HG03196 (cell line): ENCODE results near the gene WNT1.
A peak's percentile ranks its signal among the peaks of the same experiment; 100 is the strongest.

ENCODE experiments used
- ATAC-seq: cut with Tn5 transposase; IDR thresholded peaks from one replicate; pipeline ENCODE4 v1.9.1; 2021; ENCODE audit not compliant: unreplicated experiment

Gene WNT1

GRCh38 chr12:48980389-48980952 lies 2.3 kb downstream of the WNT1 start:
- no peak for ATAC-seq

- no peak for ATAC-seq
Measured at GRCh38 chr12:48980953-48981756, 3.0 kb downstream of the WNT1 start.

GRCh38 chr12:48981757-48982157 lies 3.6 kb downstream of the WNT1 start:
- no peak for ATAC-seq

GRCh38 chr12:48982397-48983080 lies 4.4 kb downstream of the WNT1 start:
- ATAC-seq, result no peak

GRCh38 chr12:48985475-48985897 lies 7.4 kb downstream of the WNT1 start:
- no peak for ATAC-seq

- no peak for ATAC-seq
Measured at GRCh38 chr12:48985901-48986300, 7.8 kb downstream of the WNT1 start.

- ATAC-seq, result no peak
Measured at GRCh38 chr12:48986720-48987291, 8.7 kb downstream of the WNT1 start.

GRCh38 chr12:48988030-48988649 lies 10.0 kb downstream of the WNT1 start:
- no peak for ATAC-seq

- ATAC-seq, result no peak
Measured at GRCh38 chr12:48990552-48990951, 12.4 kb downstream of the WNT1 start.

GRCh38 chr12:48991247-48992050 lies 13.3 kb downstream of the WNT1 start:
- ATAC-seq, result no peak

- no peak for ATAC-seq
Measured at GRCh38 chr12:48993787-48994186, 15.7 kb downstream of the WNT1 start.

- ATAC-seq, result no peak
Measured at GRCh38 chr12:48994224-48995085, 16.3 kb downstream of the WNT1 start.

- no peak for ATAC-seq
Measured at GRCh38 chr12:48995086-48995879, 17.2 kb downstream of the WNT1 start.

GRCh38 chr12:48996794-48997718 lies 18.9 kb downstream of the WNT1 start:
- no peak for ATAC-seq

GRCh38 chr12:48997719-48998496 lies 19.8 kb downstream of the WNT1 start:
- ATAC-seq, result peak; percentile 33

- peak; percentile 20 for ATAC-seq
Measured at GRCh38 chr12:48998497-48999353, 20.6 kb downstream of the WNT1 start.
